Liver (tissue), 9 donors: ENCODE measurements around the gene IQSEC3. TPM values are rescaled to one million over a fixed set of nuclear protein-coding genes. Genes with fewer than 3 reads are reported as not detected.

ENCODE experiments used
- DNase-seq: peaks from one replicate; pipeline ENCODE4 v3.0.0-alpha.2; 2017; ENCODE audit warnings: low spot score
- H3K27ac ChIP-seq, 2 donors: one replicate each; pipeline ENCODE4 v1.7.0; 2013; ENCODE audit warnings: inconsistent platforms in 2 of 2, low read length in 2 of 2, control low read depth in 1 of 2, low read depth in 1 of 2, mild to moderate bottlenecking in 1 of 2
- H3K27me3 ChIP-seq, 4 donors: one replicate each; pipeline versions ENCODE4 v1.6.1 to v1.7.0; 2013; ENCODE audit warnings: low read length in 3 of 4, inconsistent platforms in 1 of 4, mild to moderate bottlenecking in 1 of 4, moderate library complexity in 1 of 4; ENCODE audit not compliant: control insufficient read depth in 4 of 4, insufficient read depth in 4 of 4
- H3K36me3 ChIP-seq, 4 donors: one replicate each; pipeline versions ENCODE4 v1.6.1 to v1.7.0; 2013; ENCODE audit warnings: low read length in 3 of 4, mild to moderate bottlenecking in 3 of 4, low read depth in 1 of 4, moderate library complexity in 1 of 4; ENCODE audit not compliant: control insufficient read depth in 4 of 4, insufficient read depth in 3 of 4
- H3K4me1 ChIP-seq, 4 donors: one replicate each; pipeline versions ENCODE4 v1.6.1 to v1.7.0; 2013; ENCODE audit warnings: low read length in 3 of 4, mild to moderate bottlenecking in 3 of 4, moderate library complexity in 1 of 4; ENCODE audit not compliant: control insufficient read depth in 4 of 4, insufficient read depth in 4 of 4
- H3K4me3 ChIP-seq, 3 donors: one replicate each; pipeline versions ENCODE4 v1.6.1 to v1.7.0; 2013; ENCODE audit warnings: low read length in 3 of 3, control low read depth in 1 of 3, low read depth in 1 of 3, mild to moderate bottlenecking in 1 of 3
- H3K9ac ChIP-seq, 2 donors: one replicate each; pipeline ENCODE4 v1.7.0; 2013; ENCODE audit warnings: low read length in 2 of 2, mild to moderate bottlenecking in 2 of 2, moderate library complexity in 2 of 2, control low read depth in 1 of 2, low read depth in 1 of 2
- H3K9me3 ChIP-seq, 4 donors: one replicate each; pipeline versions ENCODE4 v1.6.1 to v1.7.0; 2013; ENCODE audit warnings: low read length in 3 of 4; ENCODE audit not compliant: control insufficient read depth in 4 of 4
- ATF3 ChIP-seq: IDR thresholded peaks from 2 replicates; pipeline ENCODE4 v1.6.1; 2016; ENCODE audit warnings: antibody characterized with exemption
- CTCF ChIP-seq: fragments of 150-350 bp; IDR thresholded peaks from 2 replicates; pipeline ENCODE4 v1.5.1; 2017; ENCODE audit warnings: improper control_type of control experiment, low read depth, low read length; ENCODE audit not compliant: missing input control
- EGR1 ChIP-seq, 2 donors: IDR thresholded peaks; 2 replicates each; pipeline ENCODE4 v1.6.1; 2016 to 2018; ENCODE audit warnings: antibody characterized with exemption in 2 of 2, low read depth in 2 of 2
- FOXA1 ChIP-seq: IDR thresholded peaks from 2 replicates; pipeline ENCODE4 v1.6.1; 2016; ENCODE audit warnings: antibody characterized with exemption
- FOXA2 ChIP-seq: IDR thresholded peaks from 2 replicates; pipeline ENCODE4 v1.6.1; 2016; ENCODE audit warnings: antibody characterized with exemption
- GABPA ChIP-seq, 2 donors: IDR thresholded peaks in 1 of 2; conservative IDR thresholded peaks in 1 of 2; 2 replicates each; pipeline ENCODE4 v1.6.1; 2016; ENCODE audit warnings: antibody characterized with exemption in 2 of 2, mild to moderate bottlenecking in 1 of 2, moderate library complexity in 1 of 2
- HNF4A ChIP-seq, 2 donors: conservative IDR thresholded peaks; 2 replicates each; pipeline ENCODE4 v1.6.1; 2016; ENCODE audit warnings: antibody characterized with exemption in 2 of 2, mild to moderate bottlenecking in 2 of 2
- HNF4G ChIP-seq: IDR thresholded peaks from 2 replicates; pipeline ENCODE4 v1.6.1; 2016; ENCODE audit warnings: antibody characterized with exemption
- JUND ChIP-seq, 2 donors: IDR thresholded peaks; 2 replicates each; pipeline ENCODE4 v1.6.1; 2016; ENCODE audit warnings: antibody characterized with exemption in 2 of 2
- MAX ChIP-seq: IDR thresholded peaks from 2 replicates; pipeline ENCODE4 v1.6.1; 2016; ENCODE audit warnings: antibody characterized with exemption
- NR2F2 ChIP-seq: IDR thresholded peaks from 2 replicates; pipeline ENCODE4 v1.6.1; 2016; ENCODE audit warnings: antibody characterized with exemption
- RAD21 ChIP-seq, 2 donors: IDR thresholded peaks; 2 replicates each; pipeline ENCODE4 v1.6.1; 2016; ENCODE audit warnings: antibody characterized with exemption in 2 of 2, mild to moderate bottlenecking in 2 of 2
- REST ChIP-seq: IDR thresholded peaks from 2 replicates; pipeline ENCODE4 v1.6.1; 2016; ENCODE audit warnings: antibody characterized with exemption, mild to moderate bottlenecking
- RXRA ChIP-seq, 2 donors: IDR thresholded peaks; 2 replicates each; pipeline ENCODE4 v1.6.1; 2017 to 2018; ENCODE audit warnings: antibody characterized with exemption in 2 of 2, mild to moderate bottlenecking in 1 of 2
- SP1 ChIP-seq: IDR thresholded peaks from 2 replicates; pipeline ENCODE4 v1.6.1; 2018; ENCODE audit warnings: antibody characterized with exemption, mild to moderate bottlenecking
- TAF1 ChIP-seq: conservative IDR thresholded peaks from 2 replicates; pipeline ENCODE4 v1.6.1; 2016; ENCODE audit warnings: antibody characterized with exemption, mild to moderate bottlenecking
- YY1 ChIP-seq: IDR thresholded peaks from 2 replicates; pipeline ENCODE4 v1.6.1; 2016; ENCODE audit warnings: antibody characterized with exemption, mild to moderate bottlenecking
- ZBTB33 ChIP-seq: IDR thresholded peaks from 2 replicates; pipeline ENCODE4 v1.6.1; 2016; ENCODE audit warnings: antibody characterized with exemption
- WGBS: extraction: QIAGEN DNeasy Blood & Tissue Kit; methylation state at CpG from one replicate; pipeline ENCODE4 v1.1.7; 2013; 5-methylcytosine and 5-hydroxymethylcytosine counted together
- polyA plus RNA-seq, 2 donors: library from polyadenylated mRNA; stranded (reverse) in 1 of 2; unstranded in 1 of 2; fragments of 200-250 nt in 1 of 2; fragments of >200 nt in 1 of 2; fragmentation: Nextera tagmentation in 1 of 2; extraction: Ambion mirVana in 1 of 2; gene quantifications; one replicate each; pipeline versions ENCODE4 v1.2.1 to v1.2.3, GENCODE V29; 2013 to 2015
- total RNA-seq, 2 donors: library from RNA; depleted of rRNA; stranded (reverse); fragments of >200 nt; gene quantifications; one replicate each; pipeline ENCODE4 v1.2.3, GENCODE V29; 2014
- donor health status: healthy.
- donor health status: healthy.
- donor health status: healthy.
- donor health status: healthy.
- donor health status: healthy.

IQSEC3 gene
- total and polyA plus RNA-seq, 4 donors: under 0.01 to 0.79 (median 0.48) TPM

GRCh38 chr12:143964-144649 lies 77.5 kb downstream of the IQSEC3 start:
- peaks cover 0 to 3% (median 0%) of the 10 kb centered on the region in 4 donors for H3K27me3 ChIP-seq
- no peaks in the 10 kb centered on the region for H3K9me3 ChIP-seq
- no peak for DNase-seq
- H3K9ac ChIP-seq: no peak overlapping the region
- no peaks in the 10 kb centered on the region for H3K36me3 ChIP-seq
- WGBS: 72% methylated on average over 19 of the region's 19 CpGs
- no peak overlapping the region for H3K4me3 ChIP-seq
- TF ChIP-seq TAF1 (no peak), ATF3 (no peak), RAD21 (IDR thresholded peaks at IDR 0.05) (no peak), HNF4A (conservative IDR thresholded peaks at IDR 0.05) (peak; percentile 35 to 43), FOXA1 (no peak), NR2F2 (no peak), ZBTB33 (no peak), RXRA (IDR thresholded peaks at IDR 0.05) (no peak)
- peaks cover 0 to 28% (median 17%) of the 10 kb centered on the region in 4 donors for H3K4me1 ChIP-seq
- H3K27ac ChIP-seq: no peak overlapping the region

GRCh38 chr12:144650-145284 lies 78.2 kb downstream of the IQSEC3 start:
- Histone ChIP-seq H3K27me3 (peaks cover 0 to 3% (median 0%) of the 10 kb centered on the region in 4 donors), H3K9me3 (no peaks in the 10 kb centered on the region), H3K36me3 (no peaks in the 10 kb centered on the region), H3K4me1 (peaks cover 0 to 28% (median 17%) of the 10 kb centered on the region in 4 donors), H3K4me3 (no peak overlapping the region), H3K9ac (no peak overlapping the region), H3K27ac (peak overlapping the region in 1 of 2 donors; percentile 45)
- no peak for DNase-seq
- TF ChIP-seq CTCF: no peak
- no peak for TF ChIP-seq GABPA (IDR thresholded peaks at IDR 0.05 in 1 of 2, conservative IDR thresholded peaks at IDR 0.05 in 1 of 2)
- no peak for TF ChIP-seq ZBTB33
- TF ChIP-seq SP1: no peak
- no peak for TF ChIP-seq FOXA2
- TF ChIP-seq HNF4G: no peak
- TF ChIP-seq EGR1 (IDR thresholded peaks at IDR 0.05; ENCODE audit: low read depth in 2 of 2): no peak
- TF ChIP-seq JUND (IDR thresholded peaks at IDR 0.05): no peak
- no peak for TF ChIP-seq RXRA (IDR thresholded peaks at IDR 0.05)
- TF ChIP-seq ATF3: no peak
- TF ChIP-seq NR2F2: no peak
- no peak for TF ChIP-seq TAF1
- TF ChIP-seq HNF4A (conservative IDR thresholded peaks at IDR 0.05): no peak
- no peak for TF ChIP-seq MAX
- TF ChIP-seq YY1: no peak
- no peak for TF ChIP-seq RAD21 (IDR thresholded peaks at IDR 0.05)
- no peak for TF ChIP-seq REST
- no peak for TF ChIP-seq FOXA1
- WGBS: 75% methylated on average over 5 of the region's 5 CpGs
